Neural cell (in vitro differentiated cells): ENCODE data around the gene EEF2KMT.

Source experiments
- EZH2 ChIP-seq: fragments of 200-600, 300-800 bp; shearing (Covaris generic), sonication (generic); IDR thresholded peaks from 2 replicates; pipeline ENCODE4 v1.6.1; 2014; ENCODE audit warnings: antibody characterized with exemption, low read length, borderline replicate concordance, mild to moderate bottlenecking; ENCODE audit not compliant: insufficient read depth, poor library complexity, severe bottlenecking
- POLR2AphosphoS5 ChIP-seq: IDR thresholded peaks from 2 replicates; pipeline ENCODE4 v1.6.1; 2012
- SMC3 ChIP-seq: fragments of 450-650 bp; conservative IDR thresholded peaks from 2 replicates; pipeline ENCODE4 v1.6.1; 2014; ENCODE audit warnings: antibody characterized with exemption, mild to moderate bottlenecking, moderate library complexity; ENCODE audit not compliant: poor library complexity
- TF ChIP-seq, protein P1 (sequence below): fragments of 450-650 bp; IDR thresholded peaks from 2 replicates; pipeline ENCODE4 v1.5.1; 2014; ENCODE audit warnings: antibody characterized with exemption, mild to moderate bottlenecking, moderate library complexity; ENCODE audit not compliant: poor library complexity, severe bottlenecking

DNA sequence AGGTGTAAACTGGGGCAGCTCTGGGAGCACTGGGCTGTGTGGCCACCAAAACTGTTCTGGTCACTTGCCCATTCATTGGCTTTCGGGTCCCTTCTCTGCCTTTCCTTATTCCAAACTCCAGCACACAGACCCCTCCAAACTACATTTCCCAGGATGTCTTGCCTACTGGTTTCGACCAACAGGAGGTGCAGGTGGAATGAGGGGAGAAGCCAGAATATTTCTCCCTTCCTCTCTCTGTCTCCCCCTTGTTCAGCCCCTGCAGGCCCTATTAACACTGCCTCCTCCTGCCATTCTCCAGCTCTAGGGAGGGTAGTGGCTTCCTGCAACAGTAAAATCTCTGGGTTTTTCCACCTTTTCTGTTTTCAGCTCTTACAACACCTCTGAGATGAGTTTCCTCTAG lies 50.7 kb downstream of the EEF2KMT start:
- no peak for TF ChIP-seq EZH2
- no peak for TF ChIP-seq POLR2AphosphoS5
- no peak for TF ChIP-seq SMC3
- TF ChIP-seq, protein P1, sequence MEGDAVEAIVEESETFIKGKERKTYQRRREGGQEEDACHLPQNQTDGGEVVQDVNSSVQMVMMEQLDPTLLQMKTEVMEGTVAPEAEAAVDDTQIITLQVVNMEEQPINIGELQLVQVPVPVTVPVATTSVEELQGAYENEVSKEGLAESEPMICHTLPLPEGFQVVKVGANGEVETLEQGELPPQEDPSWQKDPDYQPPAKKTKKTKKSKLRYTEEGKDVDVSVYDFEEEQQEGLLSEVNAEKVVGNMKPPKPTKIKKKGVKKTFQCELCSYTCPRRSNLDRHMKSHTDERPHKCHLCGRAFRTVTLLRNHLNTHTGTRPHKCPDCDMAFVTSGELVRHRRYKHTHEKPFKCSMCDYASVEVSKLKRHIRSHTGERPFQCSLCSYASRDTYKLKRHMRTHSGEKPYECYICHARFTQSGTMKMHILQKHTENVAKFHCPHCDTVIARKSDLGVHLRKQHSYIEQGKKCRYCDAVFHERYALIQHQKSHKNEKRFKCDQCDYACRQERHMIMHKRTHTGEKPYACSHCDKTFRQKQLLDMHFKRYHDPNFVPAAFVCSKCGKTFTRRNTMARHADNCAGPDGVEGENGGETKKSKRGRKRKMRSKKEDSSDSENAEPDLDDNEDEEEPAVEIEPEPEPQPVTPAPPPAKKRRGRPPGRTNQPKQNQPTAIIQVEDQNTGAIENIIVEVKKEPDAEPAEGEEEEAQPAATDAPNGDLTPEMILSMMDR: no peak
